Neural progenitor cell (in vitro differentiated cells): ENCODE data around the gene KLK14.

Experiments
- EZH2 ChIP-seq: fragments of 200-600 bp; sonication (generic); IDR thresholded peaks from 2 replicates; pipeline ENCODE4 v1.6.1; 2017; ENCODE audit warnings: antibody characterized with exemption, mild to moderate bottlenecking, moderate library complexity
- EZH2phosphoT487 ChIP-seq: fragments of 200-600 bp; sonication (generic); IDR thresholded peaks from 2 replicates; pipeline ENCODE4 v1.6.1; 2017; ENCODE audit warnings: antibody characterized with exemption
- TF ChIP-seq, protein P1 (sequence below): fragments of 200-600 bp; sonication (generic); IDR thresholded peaks from 2 replicates; pipeline ENCODE4 v1.5.1; 2017; ENCODE audit warnings: antibody characterized with exemption, mild to moderate bottlenecking

DNA sequence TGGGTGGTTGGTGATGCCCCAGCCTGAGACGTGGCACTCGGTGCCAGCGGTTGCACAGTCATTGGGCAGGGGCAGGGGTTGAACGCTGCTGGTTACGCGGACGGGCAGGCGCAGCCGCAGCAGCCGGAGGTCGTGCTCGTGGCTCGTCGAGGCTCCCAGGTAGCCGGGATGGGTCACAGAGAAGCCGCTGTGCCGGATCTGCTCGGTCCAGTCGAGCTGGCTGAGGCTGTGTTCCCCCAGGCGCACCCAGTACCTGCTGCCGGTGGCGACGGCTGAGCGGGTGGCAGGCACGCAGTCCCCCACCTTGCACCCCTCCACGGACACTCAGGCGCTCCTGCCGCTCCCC, 50.8 kb downstream of the KLK14 start:
- TF ChIP-seq, protein P1, sequence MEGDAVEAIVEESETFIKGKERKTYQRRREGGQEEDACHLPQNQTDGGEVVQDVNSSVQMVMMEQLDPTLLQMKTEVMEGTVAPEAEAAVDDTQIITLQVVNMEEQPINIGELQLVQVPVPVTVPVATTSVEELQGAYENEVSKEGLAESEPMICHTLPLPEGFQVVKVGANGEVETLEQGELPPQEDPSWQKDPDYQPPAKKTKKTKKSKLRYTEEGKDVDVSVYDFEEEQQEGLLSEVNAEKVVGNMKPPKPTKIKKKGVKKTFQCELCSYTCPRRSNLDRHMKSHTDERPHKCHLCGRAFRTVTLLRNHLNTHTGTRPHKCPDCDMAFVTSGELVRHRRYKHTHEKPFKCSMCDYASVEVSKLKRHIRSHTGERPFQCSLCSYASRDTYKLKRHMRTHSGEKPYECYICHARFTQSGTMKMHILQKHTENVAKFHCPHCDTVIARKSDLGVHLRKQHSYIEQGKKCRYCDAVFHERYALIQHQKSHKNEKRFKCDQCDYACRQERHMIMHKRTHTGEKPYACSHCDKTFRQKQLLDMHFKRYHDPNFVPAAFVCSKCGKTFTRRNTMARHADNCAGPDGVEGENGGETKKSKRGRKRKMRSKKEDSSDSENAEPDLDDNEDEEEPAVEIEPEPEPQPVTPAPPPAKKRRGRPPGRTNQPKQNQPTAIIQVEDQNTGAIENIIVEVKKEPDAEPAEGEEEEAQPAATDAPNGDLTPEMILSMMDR, result no peak
- TF ChIP-seq EZH2 (no peak), EZH2phosphoT487 (no peak)
